K562 (cell line): ENCODE results near the gene LRFN4. TPM values are rescaled to one million over a fixed set of nuclear protein-coding genes. Genes with fewer than 3 reads are reported as not detected.

ENCODE experiments used
- ARID2 ChIP-seq: fragments of 450-650 bp; IDR thresholded peaks from 2 replicates; pipeline ENCODE4 v1.6.1; 2017; ENCODE audit warnings: antibody characterized with exemption, mild to moderate bottlenecking
- CBX2 ChIP-seq: fragments of 200-600 bp; sonication (generic); IDR thresholded peaks from one replicate; pipeline ENCODE4 v1.6.1; 2012; ENCODE audit warnings: mild to moderate bottlenecking, low read length, inconsistent platforms; ENCODE audit not compliant: insufficient read depth, poor library complexity, severe bottlenecking
- CC2D1A ChIP-seq: fragments of 450-650 bp; IDR thresholded peaks from 2 replicates; pipeline ENCODE4 v1.6.1; 2017; ENCODE audit warnings: mild to moderate bottlenecking
- CXXC5 ChIP-seq: fragments of 250-450 bp; sonication (Bioruptor Pico); IDR thresholded peaks from 2 replicates; pipeline ENCODE4 v1.8.0; 2022; ENCODE audit warnings: inconsistent platforms, mild to moderate bottlenecking, moderate library complexity
- GATAD2A ChIP-seq: fragments of 450-650 bp; IDR thresholded peaks from 2 replicates; pipeline ENCODE4 v1.6.1; 2017
- KLF6 ChIP-seq: fragments of 250-450 bp; sonication (Bioruptor Pico); IDR thresholded peaks from 2 replicates; pipeline ENCODE4 v1.4.0; 2020; ENCODE audit warnings: mild to moderate bottlenecking, moderate library complexity, borderline replicate concordance
- MEIS2 ChIP-seq: fragments of 450-650 bp; IDR thresholded peaks from 2 replicates; pipeline ENCODE4 v1.6.1; 2014; ENCODE audit warnings: mild to moderate bottlenecking; ENCODE audit not compliant: partially characterized antibody
- MYBL2 ChIP-seq, 2 experiments: fragments of 450-650 bp in 1 of 2; sonication (generic) in 1 of 2; formaldehyde crosslinking in 1 of 2; IDR thresholded peaks; 2 replicates each; pipeline versions ENCODE4 v1.6.1 to v1.8.1; 2017 to 2022; ENCODE audit warnings: borderline replicate concordance in 1 of 2, inconsistent platforms in 1 of 2, low read depth in 1 of 2, mild to moderate bottlenecking in 1 of 2, missing genetic modification reagents in 1 of 2, moderate library complexity in 1 of 2
- NFE2 ChIP-seq: IDR thresholded peaks from 2 replicates; pipeline ENCODE4 v1.6.1; 2014; ENCODE audit warnings: antibody characterized with exemption, low read depth
- PHB ChIP-seq: fragments of 250-450 bp; sonication (Bioruptor Pico); IDR thresholded peaks from 2 replicates; pipeline ENCODE4 v1.5.0; 2021
- POLR2A ChIP-seq: fragments of 450-650 bp; conservative IDR thresholded peaks from 2 replicates; pipeline ENCODE4 v1.6.1; 2016
- RBM15 ChIP-seq: fragments of 200-400 bp; formaldehyde crosslinking; IDR thresholded peaks from 2 replicates; pipeline ENCODE4 v1.6.1; 2018; ENCODE audit warnings: mild to moderate bottlenecking, low read length, moderate library complexity; ENCODE audit not compliant: insufficient read depth
- SNIP1 ChIP-seq: fragments of 450-650 bp; IDR thresholded peaks from 2 replicates; pipeline ENCODE4 v1.7.1; 2017; ENCODE audit warnings: low read depth, mild to moderate bottlenecking
- SRF ChIP-seq, 2 experiments: fragments of 250-450, 450-650 bp in 1 of 2; sonication (Bioruptor Pico) in 1 of 2; sonication (generic) in 1 of 2; formaldehyde crosslinking; IDR thresholded peaks; 2 replicates each; pipeline versions ENCODE4 v1.5.0 to v1.5.1; 2020 to 2022; ENCODE audit warnings: mild to moderate bottlenecking in 1 of 2, missing genetic modification reagents in 1 of 2
- TFAM ChIP-seq: fragments of 250-450 bp; sonication (Bioruptor Pico); conservative IDR thresholded peaks from 2 replicates; pipeline ENCODE4 v1.5.0; 2021; ENCODE audit warnings: mild to moderate bottlenecking, moderate library complexity
- XRCC5 ChIP-seq: fragments of 200-400 bp; formaldehyde crosslinking; IDR thresholded peaks from 2 replicates; pipeline ENCODE4 v1.6.1; 2017; ENCODE audit warnings: low read depth, mild to moderate bottlenecking, low read length
- ZNF197 ChIP-seq: fragments of 200-800 bp; sonication (Bioruptor generic); IDR thresholded peaks from 2 replicates; pipeline ENCODE4 v1.6.1; 2016; ENCODE audit warnings: low read depth, missing genetic modification characterization, missing compliant biosample characterization
- ZNF274 ChIP-seq: IDR thresholded peaks from 2 replicates; pipeline ENCODE4 v1.6.1; 2011; ENCODE audit warnings: low read depth, mild to moderate bottlenecking, low read length, moderate library complexity, borderline replicate concordance
- ZNF584 ChIP-seq: fragments of 200-800 bp; sonication (Bioruptor generic); IDR thresholded peaks from 2 replicates; pipeline ENCODE4 v1.6.1; 2016; ENCODE audit warnings: low read depth, mild to moderate bottlenecking, missing genetic modification characterization, missing compliant biosample characterization
- ZNF696 ChIP-seq: fragments of 250-450 bp; sonication (Bioruptor Pico); conservative IDR thresholded peaks from 2 replicates; pipeline ENCODE4 v1.4.0; 2020; ENCODE audit warnings: mild to moderate bottlenecking, moderate library complexity
- polyA plus RNA-seq, 8 experiments: library from polyadenylated mRNA; depleted of rRNA in 4 of 8; stranded (reverse) in 5 of 8; unstranded in 3 of 8; fragments of >200 nt; fragmentation: Nextera tagmentation in 2 of 8; fragmentation: Illumina TruSeq in 1 of 8; extraction: Ambion mirVana in 2 of 8; extraction: Trizol in 1 of 8; gene quantifications; 2 replicates each; pipeline versions ENCODE4 v1.2.1 to v1.2.3, GENCODE V29; 2011 to 2014; ENCODE audit warnings: inconsistent platforms in 1 of 8, missing spikeins in 1 of 8
- total RNA-seq, 7 experiments: library from RNA; depleted of rRNA in 6 of 7; stranded (reverse); fragments of >200 nt in 6 of 7; fragmentation: Illumina TruSeq in 2 of 7; extraction: Trizol in 2 of 7; gene quantifications; 2 replicates each; pipeline versions ENCODE4 v1.2.1 to v1.2.3, GENCODE V29; 2011 to 2021; ENCODE audit warnings: low replicate concordance in 1 of 7
- TF ChIP-seq, protein P1 (sequence below): sonication (generic); formaldehyde crosslinking; IDR thresholded peaks from 2 replicates; pipeline ENCODE4 v1.4.0; 2020; ENCODE audit warnings: mild to moderate bottlenecking, missing genetic modification reagents
- TF ChIP-seq, protein P2 (sequence below): sonication (generic); formaldehyde crosslinking; IDR thresholded peaks from 2 replicates; pipeline ENCODE4 v1.8.0; 2022; ENCODE audit warnings: missing genetic modification reagents, mild to moderate bottlenecking, moderate library complexity, borderline replicate concordance
- TF ChIP-seq, protein P3 (sequence below): fragments of 450-650 bp; IDR thresholded peaks from 2 replicates; pipeline ENCODE4 v1.6.1; 2016; ENCODE audit warnings: low read depth, mild to moderate bottlenecking, moderate library complexity
- TF ChIP-seq, protein P4 (sequence below): sonication (generic); formaldehyde crosslinking; IDR thresholded peaks from 2 replicates; pipeline ENCODE4 v1.5.0; 2020; ENCODE audit warnings: missing genetic modification reagents

The LRFN4 gene
- total and polyA plus RNA-seq, 9 of the 15 experiments (the other 6 are each of a cell fraction or from before 2014, with no cell fraction given), result 0.10 to 60.1 (median 6.7) TPM

DNA sequence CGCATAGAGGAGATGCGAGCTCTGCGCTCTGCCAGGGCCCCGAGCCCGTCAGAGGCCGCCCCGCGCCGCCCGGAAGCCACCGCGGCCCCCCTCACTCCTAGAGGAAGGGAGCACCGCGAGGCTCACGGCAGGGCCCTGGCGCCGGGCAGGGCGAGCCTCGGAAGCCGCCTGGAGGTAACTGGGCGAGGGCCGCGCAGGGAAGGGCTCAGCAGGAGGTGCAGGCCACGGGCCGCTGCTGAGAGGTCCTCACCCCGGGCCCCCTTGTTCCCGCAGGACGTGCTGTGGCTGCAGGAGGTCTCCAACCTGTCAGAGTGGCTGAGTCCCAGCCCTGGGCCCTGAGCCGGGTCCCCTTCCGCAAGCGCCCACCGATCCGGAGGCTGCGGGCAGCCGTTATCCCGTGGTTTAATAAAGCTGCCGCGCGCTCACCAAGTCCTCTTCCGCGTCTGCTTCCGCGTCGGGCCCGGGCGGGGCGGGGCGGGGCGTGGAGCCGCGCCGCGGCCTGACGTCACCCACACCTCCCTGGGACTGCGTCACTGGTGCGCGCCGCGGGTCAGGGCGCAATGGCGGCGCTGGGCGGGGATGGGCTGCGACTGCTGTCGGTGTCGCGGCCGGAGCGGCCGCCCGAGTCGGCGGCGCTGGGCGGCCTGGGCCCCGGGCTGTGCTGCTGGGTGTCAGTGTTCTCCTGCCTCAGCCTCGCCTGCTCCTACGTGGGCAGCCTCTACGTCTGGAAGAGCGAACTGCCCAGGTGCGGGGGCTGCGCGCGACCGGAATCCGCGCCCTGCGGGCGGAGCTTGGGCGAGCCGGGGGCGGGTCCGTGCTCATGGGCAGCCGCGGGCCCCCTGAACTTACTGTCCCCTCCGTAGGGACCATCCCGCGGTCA lies 13.7 kb upstream of the LRFN4 start, which contains the start of gene RCE1 (continued):
- TF ChIP-seq, protein P1, sequence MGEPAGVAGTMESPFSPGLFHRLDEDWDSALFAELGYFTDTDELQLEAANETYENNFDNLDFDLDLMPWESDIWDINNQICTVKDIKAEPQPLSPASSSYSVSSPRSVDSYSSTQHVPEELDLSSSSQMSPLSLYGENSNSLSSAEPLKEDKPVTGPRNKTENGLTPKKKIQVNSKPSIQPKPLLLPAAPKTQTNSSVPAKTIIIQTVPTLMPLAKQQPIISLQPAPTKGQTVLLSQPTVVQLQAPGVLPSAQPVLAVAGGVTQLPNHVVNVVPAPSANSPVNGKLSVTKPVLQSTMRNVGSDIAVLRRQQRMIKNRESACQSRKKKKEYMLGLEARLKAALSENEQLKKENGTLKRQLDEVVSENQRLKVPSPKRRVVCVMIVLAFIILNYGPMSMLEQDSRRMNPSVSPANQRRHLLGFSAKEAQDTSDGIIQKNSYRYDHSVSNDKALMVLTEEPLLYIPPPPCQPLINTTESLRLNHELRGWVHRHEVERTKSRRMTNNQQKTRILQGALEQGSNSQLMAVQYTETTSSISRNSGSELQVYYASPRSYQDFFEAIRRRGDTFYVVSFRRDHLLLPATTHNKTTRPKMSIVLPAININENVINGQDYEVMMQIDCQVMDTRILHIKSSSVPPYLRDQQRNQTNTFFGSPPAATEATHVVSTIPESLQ (CRISPR knock-in tag), result 0 out of 2 replicates have a peak, but pooled peaks have one; percentile 72
- TF ChIP-seq NFE2 (no peak), SNIP1 (no peak), ARID2 (no peak), CC2D1A (no peak), MYBL2 (IDR thresholded peaks at IDR 0.05; ENCODE audit: low read depth) (no peak), MYBL2 (CRISPR knock-in tag; IDR thresholded peaks at IDR 0.05; ENCODE audit: borderline replicate concordance) (no peak), ZNF197 (CRISPR knock-in tag) (no peak), ZNF696 (CRISPR knock-in tag) (no peak), CBX2 (no peak), POLR2A (peak; percentile 91), MEIS2 (no peak), ZNF584 (CRISPR knock-in tag) (no peak), GATAD2A (no peak), XRCC5 (no peak), TFAM (CRISPR knock-in tag) (no peak), RBM15 (no peak), KLF6 (CRISPR knock-in tag) (0 out of 2 replicates have a peak, but pooled peaks have one; percentile 57), PHB (CRISPR knock-in tag) (no peak), ZNF274 (no peak), SRF (CRISPR knock-in tag; IDR thresholded peaks at IDR 0.05) (no peak), CXXC5 (CRISPR knock-in tag) (peak; percentile 92)
- TF ChIP-seq, protein P2, sequence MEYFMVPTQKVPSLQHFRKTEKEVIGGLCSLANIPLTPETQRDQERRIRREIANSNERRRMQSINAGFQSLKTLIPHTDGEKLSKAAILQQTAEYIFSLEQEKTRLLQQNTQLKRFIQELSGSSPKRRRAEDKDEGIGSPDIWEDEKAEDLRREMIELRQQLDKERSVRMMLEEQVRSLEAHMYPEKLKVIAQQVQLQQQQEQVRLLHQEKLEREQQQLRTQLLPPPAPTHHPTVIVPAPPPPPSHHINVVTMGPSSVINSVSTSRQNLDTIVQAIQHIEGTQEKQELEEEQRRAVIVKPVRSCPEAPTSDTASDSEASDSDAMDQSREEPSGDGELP, result no peak
- TF ChIP-seq, protein P3, sequence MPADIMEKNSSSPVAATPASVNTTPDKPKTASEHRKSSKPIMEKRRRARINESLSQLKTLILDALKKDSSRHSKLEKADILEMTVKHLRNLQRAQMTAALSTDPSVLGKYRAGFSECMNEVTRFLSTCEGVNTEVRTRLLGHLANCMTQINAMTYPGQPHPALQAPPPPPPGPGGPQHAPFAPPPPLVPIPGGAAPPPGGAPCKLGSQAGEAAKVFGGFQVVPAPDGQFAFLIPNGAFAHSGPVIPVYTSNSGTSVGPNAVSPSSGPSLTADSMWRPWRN, result no peak
- TF ChIP-seq, protein P4, sequence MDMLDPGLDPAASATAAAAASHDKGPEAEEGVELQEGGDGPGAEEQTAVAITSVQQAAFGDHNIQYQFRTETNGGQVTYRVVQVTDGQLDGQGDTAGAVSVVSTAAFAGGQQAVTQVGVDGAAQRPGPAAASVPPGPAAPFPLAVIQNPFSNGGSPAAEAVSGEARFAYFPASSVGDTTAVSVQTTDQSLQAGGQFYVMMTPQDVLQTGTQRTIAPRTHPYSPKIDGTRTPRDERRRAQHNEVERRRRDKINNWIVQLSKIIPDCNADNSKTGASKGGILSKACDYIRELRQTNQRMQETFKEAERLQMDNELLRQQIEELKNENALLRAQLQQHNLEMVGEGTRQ (CRISPR knock-in tag), result no peak
